Measurements from ENCODE around the gene CASZ1. TPM values are rescaled to one million over a fixed set of nuclear protein-coding genes. Genes with fewer than 3 reads are reported as not detected.

CASZ1 gene
- total RNA-seq, 1 donor from 2014 or later: 23.6 TPM

GRCh38 chr1:10629091-10629815 is 167.2 kb downstream of the CASZ1 start:
- no peak for TF ChIP-seq CTCF (IDR thresholded peaks at IDR 0.05; ENCODE audit: unreplicated experiment)
- DNase-seq (ENCODE audit: low spot score, unreplicated experiment): no peak
- no peak overlapping the region for H3K27ac Mint-ChIP-seq
- H3K9me3 Mint-ChIP-seq (ENCODE audit: low read depth): no peaks in the 10 kb centered on the region
- H3K36me3 Mint-ChIP-seq (ENCODE audit: insufficient read depth): peaks cover 3% of the 10 kb centered on the region
- H3K4me3 Mint-ChIP-seq (ENCODE audit: low read depth): no peak overlapping the region
- peaks cover 4% of the 10 kb centered on the region for H3K4me1 Mint-ChIP-seq (ENCODE audit: low read depth)
- no peaks in the 10 kb centered on the region for H3K27me3 Mint-ChIP-seq

DNA sequence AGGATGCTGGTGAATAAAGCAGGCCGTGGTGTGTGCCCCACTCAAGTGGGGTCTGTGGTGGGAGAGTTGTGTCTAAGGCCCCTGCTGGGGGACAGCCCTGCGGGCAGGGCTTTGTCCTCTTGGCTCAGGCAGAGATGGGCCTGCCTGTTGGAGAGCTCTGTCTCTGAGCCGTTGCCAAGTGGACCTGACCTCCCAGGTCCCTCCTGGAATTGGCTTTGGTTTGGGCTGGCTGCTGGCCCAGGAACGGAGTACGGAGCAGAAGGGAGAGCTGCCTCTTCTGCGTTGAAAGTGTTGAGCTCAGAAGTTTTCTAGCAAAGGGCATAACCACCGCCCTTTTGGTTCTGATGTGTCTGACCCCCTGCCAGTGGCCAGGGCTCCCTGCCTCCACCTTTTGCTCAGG is 167.8 kb downstream of the CASZ1 start:
- H3K9me3 Mint-ChIP-seq (ENCODE audit: low read depth): no peaks in the 10 kb centered on the region
- H3K4me3 Mint-ChIP-seq (ENCODE audit: low read depth): no peak overlapping the region
- H3K27me3 Mint-ChIP-seq: no peaks in the 10 kb centered on the region
- H3K27ac Mint-ChIP-seq: no peak overlapping the region
- peaks cover 4% of the 10 kb centered on the region for H3K36me3 Mint-ChIP-seq (ENCODE audit: insufficient read depth)
- no peak for DNase-seq (ENCODE audit: low spot score, unreplicated experiment)
- TF ChIP-seq CTCF (IDR thresholded peaks at IDR 0.05; ENCODE audit: unreplicated experiment): no peak
- H3K4me1 Mint-ChIP-seq (ENCODE audit: low read depth): peaks cover 7% of the 10 kb centered on the region

DNA sequence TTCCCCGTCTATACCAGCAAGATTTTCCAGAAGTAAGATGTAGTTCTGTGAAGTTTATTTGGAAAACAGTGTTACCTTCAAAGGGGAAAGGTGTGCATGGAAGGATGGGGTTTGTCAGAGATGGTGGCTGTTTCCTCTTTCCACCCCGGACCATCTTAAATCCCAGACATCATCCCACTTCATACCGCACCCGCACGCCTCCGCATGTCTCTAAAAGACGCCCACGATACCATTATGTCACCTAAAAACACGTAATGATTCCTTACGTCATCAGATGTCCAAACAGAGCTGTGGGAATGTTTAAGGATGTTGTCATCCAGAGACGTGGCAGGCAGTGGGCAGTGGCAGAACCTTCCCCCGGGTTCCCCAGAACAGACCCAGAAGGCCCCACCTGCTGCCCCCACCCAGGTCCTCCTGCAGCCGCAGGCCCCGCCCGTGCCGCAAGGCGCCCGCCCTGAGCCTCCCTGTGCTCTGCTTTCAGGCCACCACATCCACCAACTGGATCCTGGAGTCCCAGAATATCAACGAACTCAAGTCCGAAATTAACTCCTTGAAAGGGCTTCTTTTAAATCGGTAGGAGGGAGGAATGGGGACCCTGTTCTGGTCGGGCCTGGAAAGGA is 169.5 kb downstream of the CASZ1 start:
- TF ChIP-seq CTCF (IDR thresholded peaks at IDR 0.05; ENCODE audit: unreplicated experiment): no peak
- Mint-ChIP-seq H3K4me1 (ENCODE audit: low read depth) (peaks cover 5% of the 10 kb centered on the region), H3K27me3 (no peaks in the 10 kb centered on the region), H3K27ac (no peak overlapping the region), H3K4me3 (ENCODE audit: low read depth) (no peak overlapping the region), H3K9me3 (ENCODE audit: low read depth) (no peaks in the 10 kb centered on the region), H3K36me3 (ENCODE audit: insufficient read depth) (peaks cover 3% of the 10 kb centered on the region)
- DNase-seq (ENCODE audit: low spot score, unreplicated experiment): no peak

- Mint-ChIP-seq H3K27ac (no peak overlapping the region), H3K4me3 (ENCODE audit: low read depth) (no peak overlapping the region), H3K4me1 (ENCODE audit: low read depth) (peaks cover 4% of the 10 kb centered on the region), H3K36me3 (ENCODE audit: insufficient read depth) (peaks cover 3% of the 10 kb centered on the region), H3K9me3 (ENCODE audit: low read depth) (no peaks in the 10 kb centered on the region), H3K27me3 (no peaks in the 10 kb centered on the region)
- DNase-seq (ENCODE audit: low spot score, unreplicated experiment): no peak
- TF ChIP-seq CTCF (IDR thresholded peaks at IDR 0.05; ENCODE audit: unreplicated experiment): no peak
Observed at GRCh38 chr1:10626131-10626731, 170.2 kb downstream of the CASZ1 start.

GRCh38 chr1:10625554-10625953 is 170.9 kb downstream of the CASZ1 start:
- Mint-ChIP-seq H3K27me3 (no peaks in the 10 kb centered on the region), H3K27ac (no peak overlapping the region), H3K4me3 (ENCODE audit: low read depth) (no peak overlapping the region), H3K9me3 (ENCODE audit: low read depth) (no peaks in the 10 kb centered on the region), H3K36me3 (ENCODE audit: insufficient read depth) (peaks cover 3% of the 10 kb centered on the region), H3K4me1 (ENCODE audit: low read depth) (peaks cover 4% of the 10 kb centered on the region)
- DNase-seq (ENCODE audit: low spot score, unreplicated experiment): no peak
- no peak for TF ChIP-seq CTCF (IDR thresholded peaks at IDR 0.05; ENCODE audit: unreplicated experiment)
